Measurements from ENCODE around the gene OR7C1.
"Not testable (repeated sequence)": the region's sequence is repeated elsewhere in the genome, so short reads cannot be mapped to it uniquely, and the experiment has no call there.

- not testable (repeated sequence) for TF ChIP-seq CTCF, POLR2A (IDR thresholded peaks at IDR 0.05)
Observed at GRCh38 chr19:14765403-14765802, 69.6 kb downstream of the OR7C1 start.
